Neural crest cell (in vitro differentiated cells): ENCODE results near the gene GSTP1. TPM values are rescaled to one million over a fixed set of nuclear protein-coding genes. Genes with fewer than 3 reads are reported as not detected.

ENCODE experiments used
- DNase-seq: peaks from one replicate; pipeline ENCODE4 v3.0.0; 2021; ENCODE audit warnings: low read depth, mixed read lengths, low spot score
- H3K27ac Mint-ChIP-seq: one replicate; pipeline ENCODE4 v1.8.0; 2021; ENCODE audit warnings: mild to moderate bottlenecking, mixed read lengths; ENCODE audit not compliant: unreplicated experiment
- H3K27me3 Mint-ChIP-seq: 2 replicates; pipeline ENCODE4 v1.8.0; 2021; ENCODE audit warnings: low read depth, mild to moderate bottlenecking, mixed read lengths
- H3K36me3 Mint-ChIP-seq: 2 replicates; pipeline ENCODE4 v1.8.0; 2021; ENCODE audit warnings: low read depth, mild to moderate bottlenecking, mixed read lengths
- H3K4me1 Mint-ChIP-seq: 2 replicates; pipeline ENCODE4 v1.8.0; 2021; ENCODE audit warnings: mixed read lengths
- H3K4me3 Mint-ChIP-seq: one replicate; pipeline ENCODE4 v1.8.0; 2021; ENCODE audit warnings: mild to moderate bottlenecking, mixed read lengths
- H3K9me3 Mint-ChIP-seq: 2 replicates; pipeline ENCODE4 v1.8.0; 2021; ENCODE audit warnings: mixed read lengths
- CTCF ChIP-seq: fragments of 200-600 bp; sonication (generic); conservative IDR thresholded peaks from 2 replicates; pipeline ENCODE4 v1.5.0; 2021; ENCODE audit warnings: antibody characterized with exemption, mild to moderate bottlenecking
- total RNA-seq: library from RNA; stranded (reverse); gene quantifications from 2 replicates; pipeline ENCODE4 v1.2.1, GENCODE V29; 2021

Gene GSTP1
- total RNA-seq, 1 donor from 2014 or later = 780 TPM

- Mint-ChIP-seq H3K4me3 (peak overlapping the region; percentile 81), H3K36me3 (peaks cover 3% of the 10 kb centered on the region), H3K27me3 (no peaks in the 10 kb centered on the region), H3K9me3 (no peaks in the 10 kb centered on the region), H3K27ac (peak overlapping the region; percentile 75), H3K4me1 (peaks cover 20% of the 10 kb centered on the region)
- TF ChIP-seq CTCF = no peak
- no peak for DNase-seq
These were observed 45.2 kb downstream of the GSTP1 start for GRCh38 chr11:67628710-67629385.

- Mint-ChIP-seq H3K27me3 (no peaks in the 10 kb centered on the region), H3K4me1 (peaks cover 20% of the 10 kb centered on the region), H3K9me3 (no peaks in the 10 kb centered on the region), H3K36me3 (peaks cover 3% of the 10 kb centered on the region), H3K27ac (peak within 1 kb of the TSS; percentile 75), H3K4me3 (peak within 1 kb of the TSS; percentile 84)
- peak; percentile 98 for DNase-seq
- peak; percentile 94 for TF ChIP-seq CTCF
These were observed 46.0 kb downstream of the GSTP1 start, which contains the start of gene NUDT8 for GRCh38 chr11:67629386-67630227. NUDT8 (minus strand) TSS chr11:67629937; CDS start chr11:67629911, 26 bp downstream.

- H3K27me3 Mint-ChIP-seq = no peaks in the 10 kb centered on the region
- H3K36me3 Mint-ChIP-seq = peaks cover 3% of the 10 kb centered on the region
- peak overlapping the region; percentile 60 for H3K27ac Mint-ChIP-seq
- H3K4me1 Mint-ChIP-seq = peaks cover 20% of the 10 kb centered on the region
- TF ChIP-seq CTCF = peak; percentile 83
- H3K4me3 Mint-ChIP-seq = peak overlapping the region; percentile 84
- H3K9me3 Mint-ChIP-seq = no peaks in the 10 kb centered on the region
- DNase-seq = peak; percentile 98
These were observed 46.8 kb downstream of the GSTP1 start for GRCh38 chr11:67630228-67630942.

GRCh38 chr11:67630943-67631331 lies 47.3 kb downstream of the GSTP1 start:
- H3K4me3 Mint-ChIP-seq = peak overlapping the region; percentile 84
- H3K9me3 Mint-ChIP-seq = no peaks in the 10 kb centered on the region
- peaks cover 20% of the 10 kb centered on the region for H3K4me1 Mint-ChIP-seq
- peak overlapping the region; percentile 60 for H3K27ac Mint-ChIP-seq
- DNase-seq = no peak
- H3K36me3 Mint-ChIP-seq = peaks cover 3% of the 10 kb centered on the region
- no peaks in the 10 kb centered on the region for H3K27me3 Mint-ChIP-seq
- TF ChIP-seq CTCF = peak; percentile 4

GRCh38 chr11:67631411-67631810 lies 47.8 kb downstream of the GSTP1 start:
- no peak for DNase-seq
- H3K36me3 Mint-ChIP-seq = peaks cover 3% of the 10 kb centered on the region
- H3K27ac Mint-ChIP-seq = no peak overlapping the region
- no peaks in the 10 kb centered on the region for H3K9me3 Mint-ChIP-seq
- H3K4me1 Mint-ChIP-seq = peaks cover 20% of the 10 kb centered on the region
- no peak for TF ChIP-seq CTCF
- H3K4me3 Mint-ChIP-seq = peak overlapping the region; percentile 84
- no peaks in the 10 kb centered on the region for H3K27me3 Mint-ChIP-seq
